Activated CD4-positive, alpha-beta T cell treated with anti-CD3 and anti-CD28 coated beads, Interleukin-2, amount 50 U/mL, for 48 hours (primary cell): ENCODE measurements around the gene KXD1.
"Not testable (repeated sequence)": the region's sequence is repeated elsewhere in the genome, so short reads cannot be mapped to it uniquely, and the experiment has no call there.

ENCODE experiments used
- DNase-seq, 2 experiments: peaks; one replicate each; pipeline ENCODE4 v3.0.0-alpha.2; 2020

KXD1 gene

GRCh38 chr19:18537431-18537830, 20.2 kb upstream of the KXD1 start:
- no peak for DNase-seq

- DNase-seq = no peak
Observed at GRCh38 chr19:18538115-18538514, 19.6 kb upstream of the KXD1 start.

- DNase-seq = no peak
Observed at GRCh38 chr19:18539372-18539771, 18.3 kb upstream of the KXD1 start.

- not testable (repeated sequence) for DNase-seq
Observed at GRCh38 chr19:18540200-18540599, 17.5 kb upstream of the KXD1 start.

GRCh38 chr19:18541258-18541991, 16.2 kb upstream of the KXD1 start:
- DNase-seq = peak; percentile 15 to 33

- peak in 1 of 2 experiments; percentile 24 for DNase-seq
Observed at GRCh38 chr19:18541992-18542940, 15.4 kb upstream of the KXD1 start.

GRCh38 chr19:18542941-18543813, 14.5 kb upstream of the KXD1 start, which contains the start of gene FKBP8:
TSS of gene FKBP8 (minus strand) at chr19:18543573. CDS start at chr19:18541970, 1,603 bp downstream.
- peak; percentile 96 to 97 for DNase-seq

- DNase-seq = peak; percentile 76 to 85
Observed at GRCh38 chr19:18543814-18544475, 13.7 kb upstream of the KXD1 start.

GRCh38 chr19:18551631-18552030, 6.0 kb upstream of the KXD1 start:
- no peak for DNase-seq

GRCh38 chr19:18558202-18558555, 509 bp downstream of the KXD1 start:
- DNase-seq = no peak

- no peak for DNase-seq
Observed at GRCh38 chr19:18558604-18559003, 934 bp downstream of the KXD1 start.

- DNase-seq = no peak
Observed at GRCh38 chr19:18559685-18560084, 2.0 kb downstream of the KXD1 start.

GRCh38 chr19:18562086-18562485, 4.4 kb downstream of the KXD1 start:
- no peak for DNase-seq

GRCh38 chr19:18566953-18567352, 9.3 kb downstream of the KXD1 start:
- no peak for DNase-seq

- no peak for DNase-seq
Observed at GRCh38 chr19:18568367-18568766, 10.7 kb downstream of the KXD1 start.

- peak; percentile 99 for DNase-seq
Observed at GRCh38 chr19:18571564-18572344, 14.1 kb downstream of the KXD1 start, which contains the start of gene UBA52. TSS of gene UBA52 (plus strand) at chr19:18571857. CDS start at chr19:18573301, 1,444 bp downstream.

GRCh38 chr19:18574691-18575291, 17.1 kb downstream of the KXD1 start:
- DNase-seq = no peak

GRCh38 chr19:18576383-18576782, 18.7 kb downstream of the KXD1 start:
- no peak for DNase-seq

- no peak for DNase-seq
Observed at GRCh38 chr19:18577365-18577914, 19.8 kb downstream of the KXD1 start.

GRCh38 chr19:18580311-18580710, 22.6 kb downstream of the KXD1 start:
- DNase-seq = no peak

- no peak for DNase-seq
Observed at GRCh38 chr19:18586306-18586705, 28.6 kb downstream of the KXD1 start.
